ENCODE data around the gene GTPBP4. TPM values are rescaled to one million over a fixed set of nuclear protein-coding genes. Genes with fewer than 3 reads are reported as not detected.
A peak's percentile ranks its signal among the peaks of the same experiment; 100 is the strongest.
"Not testable (repeated sequence)": the region's sequence is repeated elsewhere in the genome, so short reads cannot be mapped to it uniquely, and the experiment has no call there.

The GTPBP4 gene
- total and polyA plus RNA-seq, 10 donors, result 16.6 to 48.6 (median 31.2) TPM

DNA sequence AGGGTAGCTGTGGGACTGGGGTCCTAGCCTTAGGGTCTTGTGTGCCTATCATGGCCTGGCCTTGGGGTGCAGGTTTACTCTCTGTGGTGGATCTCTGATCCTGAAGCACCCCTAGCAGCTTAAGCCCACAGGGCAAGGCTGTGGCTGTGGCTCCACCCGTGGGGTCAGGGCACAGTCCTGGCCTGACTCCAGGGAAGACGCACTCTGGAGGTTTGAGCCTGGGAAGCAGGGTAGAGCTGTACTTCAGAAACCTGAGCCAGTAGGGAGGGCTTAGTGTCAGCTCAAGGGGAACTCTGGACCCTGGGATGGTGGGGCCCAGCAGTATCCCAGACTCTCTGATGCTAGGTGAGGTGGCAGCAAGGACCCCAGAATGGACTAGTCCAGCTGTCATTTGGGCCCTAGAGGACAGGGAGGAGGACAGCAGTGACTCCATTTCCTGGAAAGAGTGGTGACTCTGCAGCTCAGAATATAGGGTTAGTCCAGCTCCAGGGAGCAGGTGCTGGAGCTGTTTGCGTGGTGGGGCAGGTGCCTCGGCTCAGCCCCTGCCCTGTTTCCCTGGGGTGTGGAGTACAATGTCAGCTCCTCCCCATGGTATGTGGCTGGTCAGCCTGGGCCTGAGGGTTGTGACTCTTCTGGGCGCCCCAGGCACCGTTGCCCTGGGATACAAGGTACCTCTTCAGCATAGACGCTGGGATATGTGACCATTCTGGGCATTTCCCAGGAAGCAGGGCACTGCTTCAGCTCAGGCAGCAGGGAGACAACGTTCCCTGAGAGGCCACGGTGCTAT lies 15.8 kb downstream of the GTPBP4 start:
- no peak for DNase-seq
- no peak for TF ChIP-seq POLR2A (IDR thresholded peaks at IDR 0.05)
- no peak for TF ChIP-seq CTCF (IDR thresholded peaks at IDR 0.05 in 8 of 11, conservative IDR thresholded peaks at IDR 0.05 in 3 of 11)
- TF ChIP-seq POLR2AphosphoS5 (IDR thresholded peaks at IDR 0.05), result no peak

DNA sequence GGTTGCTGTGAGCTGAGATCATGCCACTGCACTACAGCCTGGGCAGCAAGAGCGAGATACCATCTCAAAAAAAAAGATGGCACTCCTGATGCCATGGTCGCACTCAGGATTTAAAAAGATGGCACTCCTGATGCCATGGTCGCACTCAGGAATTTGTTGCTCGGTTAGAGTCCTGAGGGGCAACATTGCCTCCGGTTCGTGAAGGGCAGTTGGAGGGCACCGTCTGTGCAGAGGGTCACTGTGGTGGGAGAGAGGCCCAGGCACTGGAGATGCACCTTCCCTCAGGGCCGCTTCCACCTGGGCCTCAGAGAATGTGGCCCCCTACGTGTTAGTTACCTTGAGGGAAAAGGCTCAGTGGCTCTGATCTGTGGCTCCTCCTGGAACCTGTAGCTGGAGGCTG lies 18.3 kb downstream of the GTPBP4 start:
- Histone ChIP-seq H3K4me3 (no peak overlapping the region), H3K4me1 (no peaks in the 10 kb centered on the region), H3K9me3 (peaks cover 0 to 19% (median 17%) of the 10 kb centered on the region in 8 donors), H3K27me3 (replicated peaks in 1 of 7) (no peaks in the 10 kb centered on the region), H3K27ac (no peak overlapping the region), H3K36me3 (peaks cover 15 to 100% (median 98%) of the 10 kb centered on the region in 6 donors)
- WGBS, 5 donors, result 95 to 98% (median 96%) methylated on average over 9 of the region's 9 CpGs
- DNase-seq, result no peak
- intact Hi-C loops (cut with DNase I; ENCODE audit: low total_unique reads), result no loop called here
- TF ChIP-seq CTCF (IDR thresholded peaks at IDR 0.05 in 8 of 11, conservative IDR thresholded peaks at IDR 0.05 in 3 of 11), result no peak

More for the DNA sequence above, 15.8 kb downstream of the GTPBP4 start:
- Histone ChIP-seq H3K27me3 (replicated peaks in 1 of 7) (no peaks in the 10 kb centered on the region), H3K4me3 (no peak overlapping the region), H3K4me1 (no peaks in the 10 kb centered on the region), H3K36me3 (peaks cover 18 to 100% (median 100%) of the 10 kb centered on the region in 6 donors), H3K9me3 (peaks cover 0 to 23% (median 18%) of the 10 kb centered on the region in 8 donors), H3K27ac (no peak overlapping the region)
- intact Hi-C loops (cut with DNase I; ENCODE audit: low total_unique reads), result no loop called here
- 56 to 97% (median 95%) methylated on average over 2 to 9 of the region's 9 CpGs for WGBS, 5 donors

DNA sequence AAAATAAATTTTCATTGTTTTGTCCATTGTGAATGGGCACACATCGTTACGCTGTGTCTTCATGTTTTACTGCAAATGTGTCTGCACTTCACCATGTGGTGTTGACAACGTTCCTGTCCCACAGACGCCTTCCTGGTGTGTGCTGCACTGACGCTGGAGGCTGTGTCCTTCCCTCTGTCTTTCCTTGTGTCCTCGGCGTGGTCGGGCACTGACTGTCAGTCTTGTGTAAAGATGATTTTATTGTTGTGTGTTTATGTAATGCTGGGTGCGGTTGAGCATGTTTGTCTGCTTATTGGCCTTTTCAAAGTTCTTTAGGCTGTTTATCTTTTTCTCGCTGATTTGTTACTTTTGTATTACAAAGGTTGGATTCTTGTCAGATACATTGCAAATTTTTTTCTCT lies 19.3 kb downstream of the GTPBP4 start:
- intact Hi-C loops (cut with DNase I; ENCODE audit: low total_unique reads), result no loop called here
- 87 to 95% (median 92%) methylated on average over 10 of the region's 10 CpGs for WGBS, 5 donors
- Histone ChIP-seq H3K9me3 (peaks cover 0 to 9% (median 7%) of the 10 kb centered on the region in 8 donors), H3K27ac (no peak overlapping the region), H3K27me3 (replicated peaks in 1 of 7) (no peaks in the 10 kb centered on the region), H3K4me3 (no peak overlapping the region), H3K36me3 (peaks cover 11 to 100% (median 98%) of the 10 kb centered on the region in 6 donors), H3K4me1 (no peaks in the 10 kb centered on the region)
- no peak for DNase-seq
- TF ChIP-seq CTCF (IDR thresholded peaks at IDR 0.05 in 8 of 11, conservative IDR thresholded peaks at IDR 0.05 in 3 of 11) (no peak), POLR2AphosphoS5 (IDR thresholded peaks at IDR 0.05) (no peak), POLR2A (IDR thresholded peaks at IDR 0.05) (no peak)

GRCh38 chr10:1009071-1009494 lies 20.8 kb downstream of the GTPBP4 start:
- no peak for DNase-seq
- TF ChIP-seq CTCF (IDR thresholded peaks at IDR 0.05 in 8 of 11, conservative IDR thresholded peaks at IDR 0.05 in 3 of 11), result no peak
- TF ChIP-seq POLR2AphosphoS5 (IDR thresholded peaks at IDR 0.05), result peak in 1 of 3 donors; percentile 35
- TF ChIP-seq POLR2A (IDR thresholded peaks at IDR 0.05), result no peak
- no peaks in the 10 kb centered on the region for H3K4me1 ChIP-seq
- H3K36me3 ChIP-seq, result peaks cover 5 to 100% (median 96%) of the 10 kb centered on the region in 6 donors
- H3K4me3 ChIP-seq, result no peak overlapping the region
- WGBS, 5 donors, result 93 to 99% (median 96%) methylated on average over 9 of the region's 9 CpGs
- no peaks in the 10 kb centered on the region for H3K27me3 ChIP-seq (replicated peaks in 1 of 7)
- intact Hi-C loops (cut with DNase I; ENCODE audit: low total_unique reads), result no loop called here
- no peaks in the 10 kb centered on the region for H3K9me3 ChIP-seq
- no peak overlapping the region for H3K27ac ChIP-seq

DNA sequence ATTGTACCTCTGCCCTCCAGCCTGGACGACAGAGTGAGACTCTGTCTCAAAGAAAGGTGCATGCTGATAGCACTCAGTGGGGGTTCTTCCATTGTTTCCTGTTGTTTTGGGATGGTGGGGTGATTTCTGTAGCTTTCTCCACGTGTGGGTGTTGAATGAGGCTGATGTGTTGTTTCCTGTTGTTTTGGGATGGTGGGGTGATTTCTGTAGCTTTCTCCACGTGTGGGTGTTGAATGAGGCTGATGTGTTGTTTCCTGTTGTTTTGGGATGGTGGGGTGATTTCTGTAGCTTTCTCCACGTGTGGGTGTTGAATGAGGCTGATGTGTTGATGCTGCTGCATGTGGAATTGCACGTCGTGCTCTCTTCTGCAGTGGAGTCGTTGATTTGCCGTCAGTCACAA lies 21.7 kb downstream of the GTPBP4 start:
- intact Hi-C loops (cut with DNase I; ENCODE audit: low total_unique reads); H3K9me3 ChIP-seq; H3K4me3 ChIP-seq; DNase-seq; H3K4me1 ChIP-seq; H3K27me3 ChIP-seq (replicated peaks in 1 of 7); H3K27ac ChIP-seq: not testable (repeated sequence)
- WGBS, 5 donors, result 70 to 78% (median 72%) methylated on average over 7 to 8 of the region's 8 CpGs
- peaks cover 0 to 100% (median 96%) of the 10 kb centered on the region in 6 donors for H3K36me3 ChIP-seq

All from spleen (tissue), 11 donors.